Upper lobe of left lung (tissue), 4 donors: ENCODE data around the gene ALDH1A3.

Source experiments
- CTCF ChIP-seq, 6 experiments: fragments of 450-650 bp in 4 of 6; fragments of 200-600 bp in 2 of 6; sonication (generic) in 2 of 6; IDR thresholded peaks; one replicate each; pipeline ENCODE4 v1.5.1; 2016 to 2019; ENCODE audit warnings: antibody characterized with exemption in 6 of 6
- POLR2AphosphoS5 ChIP-seq, 2 donors: sonication (generic); formaldehyde crosslinking; IDR thresholded peaks; one replicate each; pipeline ENCODE4 v1.5.1; 2017; ENCODE audit warnings: antibody characterized with exemption in 2 of 2

- TF ChIP-seq CTCF (IDR thresholded peaks at IDR 0.05) (no peak), POLR2AphosphoS5 (IDR thresholded peaks at IDR 0.05) (no peak)
Measured at GRCh38 chr15:100832149-100832942, 47.3 kb upstream of the ALDH1A3 start.
